HG02588 (cell line): ENCODE results near the gene FBXL14.
A peak's percentile ranks its signal among the peaks of the same experiment; 100 is the strongest.

ENCODE experiments used
- ATAC-seq: cut with Tn5 transposase; IDR thresholded peaks from one replicate; pipeline ENCODE4 v1.9.1; 2021; ENCODE audit warnings: mild to moderate bottlenecking, moderate library complexity; ENCODE audit not compliant: unreplicated experiment

Gene FBXL14, protein sequence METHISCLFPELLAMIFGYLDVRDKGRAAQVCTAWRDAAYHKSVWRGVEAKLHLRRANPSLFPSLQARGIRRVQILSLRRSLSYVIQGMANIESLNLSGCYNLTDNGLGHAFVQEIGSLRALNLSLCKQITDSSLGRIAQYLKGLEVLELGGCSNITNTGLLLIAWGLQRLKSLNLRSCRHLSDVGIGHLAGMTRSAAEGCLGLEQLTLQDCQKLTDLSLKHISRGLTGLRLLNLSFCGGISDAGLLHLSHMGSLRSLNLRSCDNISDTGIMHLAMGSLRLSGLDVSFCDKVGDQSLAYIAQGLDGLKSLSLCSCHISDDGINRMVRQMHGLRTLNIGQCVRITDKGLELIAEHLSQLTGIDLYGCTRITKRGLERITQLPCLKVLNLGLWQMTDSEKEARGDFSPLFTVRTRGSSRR

DNA sequence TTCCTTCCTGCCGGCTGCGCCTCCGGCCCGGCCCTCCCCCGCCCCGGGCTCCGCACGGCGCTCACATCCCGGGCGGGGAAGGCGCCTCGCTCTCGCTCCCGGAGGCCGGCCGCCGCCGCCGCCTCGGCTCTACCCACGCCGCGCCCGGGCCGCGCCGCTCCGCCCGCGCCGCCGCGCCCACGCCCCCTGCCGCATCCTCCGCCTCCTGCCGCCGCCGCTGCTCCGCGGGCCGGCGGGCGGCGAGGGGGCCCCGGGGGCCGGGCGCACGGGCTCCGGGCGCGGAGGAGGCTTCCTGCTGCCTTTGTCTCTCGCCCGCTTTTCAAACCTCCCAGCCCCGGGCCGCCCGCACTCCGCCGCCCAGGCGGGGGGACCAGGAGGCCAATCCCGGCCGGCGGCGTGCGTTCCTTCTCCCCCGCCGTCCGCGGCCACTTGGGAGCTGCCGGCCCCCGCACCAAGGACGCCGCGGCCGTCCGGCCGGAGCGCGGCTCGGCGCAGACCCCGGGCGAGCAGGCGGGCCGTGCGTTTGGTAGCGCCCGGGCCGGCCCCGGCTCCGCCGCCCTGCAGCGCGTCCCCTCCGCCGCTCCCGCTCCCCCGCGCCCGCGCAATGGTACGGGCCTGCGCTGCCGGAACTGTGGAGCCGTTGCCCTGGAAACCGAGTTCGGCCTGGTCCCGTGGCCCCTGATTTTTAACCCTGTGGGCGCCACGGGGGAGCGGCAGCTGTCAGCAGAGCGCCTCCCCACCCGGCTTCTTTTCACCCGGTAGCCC is at the start of gene FBXL14:
FBXL14 (minus strand) TSS at position 321 of the 765 bp plus-strand sequence. CDS start 515 bp downstream, outside the sequence.
- ATAC-seq: peak; percentile 51

DNA sequence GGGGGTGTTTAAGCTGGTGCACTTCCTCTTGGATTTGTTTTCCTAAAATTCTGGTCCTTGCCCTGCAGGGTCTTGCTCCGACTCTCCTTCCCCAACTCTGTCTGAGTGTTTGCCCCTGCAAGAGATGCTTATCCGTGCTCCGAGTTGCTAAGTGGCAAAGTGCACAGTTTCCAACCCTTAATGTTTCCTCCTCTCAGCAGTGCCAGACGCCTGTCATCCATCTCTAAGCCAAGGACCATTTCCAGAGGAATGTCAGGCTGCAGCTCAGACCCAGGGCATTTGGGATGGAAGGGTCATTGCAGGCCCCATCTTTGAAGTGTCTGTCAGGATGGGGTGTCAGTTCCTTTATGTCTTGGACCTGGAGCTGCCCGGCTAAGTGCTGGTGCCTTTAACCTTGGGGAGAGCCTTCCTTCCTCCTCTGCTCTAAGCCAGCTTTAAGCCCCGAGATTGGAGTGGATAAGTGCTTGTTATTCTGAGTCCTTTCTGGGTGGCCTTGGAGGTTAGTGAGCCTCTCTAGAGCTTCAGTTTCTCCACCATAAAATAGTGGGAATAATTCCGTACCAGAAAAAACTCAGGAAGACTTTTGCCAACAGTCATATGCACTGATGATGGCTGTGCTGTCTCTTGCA is 49.6 kb upstream of the FBXL14 start:
- ATAC-seq: no peak

DNA sequence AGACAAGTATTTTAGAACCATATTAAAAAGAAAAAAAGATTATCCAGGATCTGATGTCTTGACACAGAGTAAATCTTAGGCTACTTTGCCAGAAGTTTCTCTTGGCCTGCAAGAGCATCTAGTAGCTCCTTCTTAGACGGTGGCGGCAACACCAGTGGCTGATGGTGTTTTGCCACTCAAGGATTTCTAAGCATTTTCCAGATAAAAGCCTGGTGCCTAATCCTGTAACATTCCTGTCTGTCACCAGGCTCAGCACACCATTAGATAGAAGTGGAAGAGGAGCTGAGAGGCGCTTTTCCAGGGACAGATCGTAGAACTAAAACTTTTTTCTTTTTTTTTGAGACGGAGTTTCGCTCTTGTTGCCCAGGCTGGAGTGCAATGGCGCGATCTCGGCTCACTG is 48.7 kb upstream of the FBXL14 start:
- no peak for ATAC-seq

DNA sequence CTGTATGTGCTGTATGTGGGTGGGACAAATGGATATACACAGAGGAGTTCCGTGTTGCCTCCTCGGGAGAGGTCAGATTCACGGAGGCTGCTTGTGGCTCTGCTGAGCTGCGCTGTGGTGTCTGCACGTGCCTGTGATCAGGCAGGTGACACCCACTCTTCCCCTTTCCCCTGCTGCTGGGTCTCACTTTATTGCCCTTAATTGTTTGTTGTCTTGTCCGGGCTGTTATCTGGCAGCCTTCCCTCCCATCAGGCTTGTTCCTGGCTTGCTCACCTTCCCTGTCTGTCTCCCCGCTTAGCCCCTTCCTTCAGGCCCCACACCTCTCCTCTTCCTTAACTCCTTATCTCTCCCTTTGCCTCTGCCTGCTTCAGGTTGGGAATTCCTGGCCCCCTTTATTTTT is 48.1 kb upstream of the FBXL14 start:
- no peak for ATAC-seq

DNA sequence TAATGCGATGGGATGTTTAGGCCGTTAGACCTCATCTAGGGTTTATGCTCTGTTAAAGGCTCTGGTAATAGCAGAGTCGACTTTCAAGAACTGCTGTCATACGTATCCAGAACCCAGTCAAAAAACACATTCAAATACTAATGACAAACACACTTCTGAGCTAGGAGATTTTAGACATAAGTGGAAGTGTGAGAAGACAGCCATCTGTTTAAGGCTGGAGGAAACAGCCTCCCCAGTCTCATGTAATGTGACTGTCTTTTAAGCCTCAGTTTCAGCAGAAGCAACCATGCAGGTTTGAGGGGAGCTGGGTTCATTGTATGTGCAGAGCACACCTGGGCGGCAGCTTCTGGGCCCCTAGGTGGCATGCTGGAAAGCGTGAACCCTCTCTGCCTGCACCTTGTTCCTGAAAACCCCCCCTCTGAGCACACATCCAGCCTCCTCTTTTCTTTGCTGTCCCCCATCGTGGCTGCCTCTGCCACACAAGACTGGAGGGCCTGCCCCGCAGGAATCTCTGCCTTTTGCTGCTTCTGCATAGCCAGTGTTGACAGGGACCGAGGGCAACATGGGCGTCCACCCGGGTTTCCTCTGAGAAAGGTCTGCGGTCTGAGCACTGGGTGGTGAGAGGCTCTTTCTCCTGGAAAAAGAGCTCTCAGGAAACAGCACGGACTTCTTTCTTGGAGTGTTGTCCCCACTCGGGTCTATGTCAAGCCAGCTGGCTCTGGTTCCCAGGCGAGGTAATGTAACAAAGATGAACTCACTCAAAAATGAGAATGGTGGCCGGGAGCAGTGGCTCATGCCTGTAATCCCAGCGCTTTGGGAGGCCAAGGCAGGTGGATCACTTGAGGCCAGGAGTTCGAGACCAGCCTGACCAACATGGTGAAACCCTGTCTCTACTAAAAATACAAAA is 46.2 kb upstream of the FBXL14 start:
- no peak for ATAC-seq

DNA sequence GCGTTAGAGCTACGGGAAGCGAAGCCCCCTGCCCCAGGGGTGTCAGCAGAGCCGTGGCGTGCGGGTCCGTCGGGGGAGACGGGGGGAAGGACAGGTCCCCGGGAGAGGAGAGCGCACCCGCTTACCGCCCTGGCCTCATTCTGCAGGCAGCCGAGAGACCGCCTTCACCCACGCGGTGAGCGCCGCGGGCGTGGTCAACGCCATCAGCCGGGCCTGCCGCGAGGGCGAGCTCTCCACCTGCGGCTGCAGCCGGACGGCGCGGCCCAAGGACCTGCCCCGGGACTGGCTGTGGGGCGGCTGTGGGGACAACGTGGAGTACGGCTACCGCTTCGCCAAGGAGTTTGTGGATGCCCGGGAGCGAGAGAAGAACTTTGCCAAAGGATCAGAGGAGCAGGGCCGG is 45.2 kb upstream of the FBXL14 start:
- ATAC-seq: no peak

DNA sequence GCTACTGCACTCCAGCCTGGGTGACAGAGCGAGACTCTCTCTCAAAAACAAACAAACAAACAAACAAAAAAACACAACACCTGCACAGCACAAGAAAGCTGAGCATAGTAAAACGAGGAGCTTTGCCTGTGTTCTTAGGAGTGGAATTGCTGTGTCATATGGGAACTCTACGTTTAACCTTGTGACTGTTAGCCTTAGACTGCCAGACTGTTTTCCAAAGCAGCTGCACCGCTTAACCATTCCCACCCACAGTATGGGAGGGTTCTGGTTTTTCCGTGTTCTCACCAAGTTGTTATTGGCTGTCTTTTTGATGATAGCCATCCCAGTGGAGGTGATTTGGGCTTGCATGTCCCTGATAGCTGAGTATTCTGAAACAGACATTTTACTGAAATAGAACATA is 43.8 kb upstream of the FBXL14 start:
- no peak for ATAC-seq

DNA sequence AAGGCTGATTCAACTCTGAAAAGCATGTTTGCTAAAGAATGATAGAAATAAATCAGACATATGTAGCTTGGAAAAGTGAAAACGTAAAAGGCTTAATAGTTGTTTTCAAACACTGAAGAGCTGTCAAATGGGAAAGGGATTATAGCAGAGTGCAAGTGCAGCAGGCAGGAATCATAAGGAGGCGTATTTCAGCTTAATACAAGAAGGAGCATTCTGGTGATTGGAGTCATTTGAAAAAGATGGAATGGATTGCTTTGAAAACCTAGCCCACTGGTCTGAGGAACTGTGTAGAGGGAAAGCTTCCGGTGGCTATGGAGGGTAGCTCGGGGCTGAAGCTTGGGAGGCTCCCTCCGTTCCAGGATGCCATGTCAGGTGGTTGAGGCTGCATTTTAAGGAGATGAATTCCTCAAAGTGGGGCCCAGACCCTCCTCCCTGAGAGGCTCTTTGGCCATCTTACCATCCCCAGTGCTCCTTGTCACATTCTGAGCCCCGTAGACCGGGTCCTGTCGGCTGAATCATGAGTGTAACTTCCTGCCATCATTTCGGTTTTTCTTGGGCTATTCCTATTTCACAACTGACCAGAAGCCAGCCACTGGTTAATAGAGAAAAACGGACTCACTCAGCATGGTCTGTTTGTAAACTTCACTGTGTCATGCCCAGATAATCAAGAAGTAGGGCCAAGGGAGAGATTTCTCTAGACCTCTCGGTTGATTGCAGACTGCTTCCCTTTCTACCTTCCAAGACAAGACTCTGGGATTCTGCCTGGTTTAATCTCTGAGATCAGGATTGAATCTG is 41.1 kb upstream of the FBXL14 start:
- no peak for ATAC-seq

DNA sequence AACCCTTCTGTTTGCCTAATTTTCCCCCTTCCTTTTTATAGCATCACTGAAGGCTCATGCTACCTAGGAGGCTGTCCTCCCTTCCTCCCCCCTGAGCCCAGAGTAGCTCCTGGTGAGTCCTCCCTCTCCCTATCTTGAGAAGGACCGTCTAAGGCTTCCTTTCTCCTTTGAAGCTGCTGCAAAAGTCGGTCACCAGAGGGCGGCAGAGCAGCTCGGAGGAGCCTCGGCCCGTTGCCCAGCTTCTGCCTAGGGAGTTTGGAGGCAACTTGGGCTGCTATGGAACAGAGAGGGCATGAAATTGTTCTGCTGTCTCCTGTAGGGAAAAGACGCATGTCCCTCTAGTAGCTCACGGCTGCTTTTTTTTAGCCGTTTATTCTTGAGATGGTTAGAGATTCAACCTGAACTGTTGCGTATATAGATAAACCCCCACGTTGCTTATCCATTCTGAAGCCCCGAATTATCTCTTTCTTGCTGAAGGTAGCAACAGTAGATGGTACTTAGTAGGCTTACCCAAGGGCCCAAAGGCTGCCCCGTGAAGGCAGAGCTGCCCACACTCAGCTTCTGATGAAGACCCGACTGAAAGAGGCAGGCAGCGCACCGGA is 40.3 kb upstream of the FBXL14 start:
- no peak for ATAC-seq

DNA sequence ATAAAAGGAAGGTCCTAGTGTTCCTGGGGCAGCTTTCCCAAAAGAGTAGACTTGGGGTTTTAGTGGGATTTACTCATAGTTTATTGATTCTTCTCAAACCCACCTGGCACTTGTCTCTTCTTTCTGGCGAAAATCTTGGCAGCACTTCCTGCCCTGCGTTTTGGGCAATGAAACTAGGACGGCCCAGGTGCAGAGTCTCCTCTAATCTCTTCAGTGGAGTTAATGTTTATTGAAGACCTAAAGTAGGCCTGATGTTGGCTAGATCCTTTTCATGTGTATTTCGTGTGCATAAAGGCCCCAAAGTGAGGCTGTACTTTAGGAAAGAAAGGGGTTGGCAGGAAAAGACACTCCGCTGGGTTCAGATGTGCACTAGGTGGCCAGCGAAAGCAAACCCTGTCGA is 39.8 kb upstream of the FBXL14 start:
- no peak for ATAC-seq

DNA sequence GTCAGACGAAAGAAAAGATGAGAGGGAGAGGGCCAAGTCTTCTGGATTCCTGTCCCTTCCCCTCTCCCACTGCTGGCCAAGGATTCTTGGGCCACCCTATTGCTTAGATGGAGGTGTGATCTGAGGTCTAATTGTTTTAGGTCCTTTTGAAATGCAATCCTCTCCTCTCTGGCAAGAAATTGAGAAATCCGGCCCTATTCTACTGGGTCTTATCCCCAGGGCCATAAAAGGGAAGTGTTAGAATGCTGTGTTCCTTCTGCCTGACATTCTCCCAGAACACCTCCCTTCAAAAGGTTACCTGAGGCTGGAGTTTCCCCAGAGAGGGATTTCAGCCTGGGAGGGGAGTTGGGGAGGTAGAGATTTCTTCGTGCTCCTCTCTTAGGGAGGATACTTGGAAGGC is 39.1 kb upstream of the FBXL14 start:
- no peak for ATAC-seq

DNA sequence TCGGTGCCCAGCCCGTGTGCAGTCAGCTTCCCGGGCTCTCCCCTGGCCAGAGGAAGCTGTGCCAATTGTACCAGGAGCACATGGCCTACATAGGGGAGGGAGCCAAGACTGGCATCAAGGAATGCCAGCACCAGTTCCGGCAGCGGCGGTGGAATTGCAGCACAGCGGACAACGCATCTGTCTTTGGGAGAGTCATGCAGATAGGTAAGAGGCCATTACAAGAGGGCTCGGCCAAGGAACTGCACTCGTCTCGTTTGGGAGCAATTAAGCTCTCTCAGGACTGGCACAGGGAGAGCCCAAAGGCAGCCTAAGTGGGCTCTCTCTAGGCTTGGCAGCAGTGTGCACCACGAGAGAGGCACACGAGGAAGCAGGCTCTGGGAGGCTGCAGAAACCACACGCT is 38.3 kb upstream of the FBXL14 start:
- ATAC-seq: no peak

DNA sequence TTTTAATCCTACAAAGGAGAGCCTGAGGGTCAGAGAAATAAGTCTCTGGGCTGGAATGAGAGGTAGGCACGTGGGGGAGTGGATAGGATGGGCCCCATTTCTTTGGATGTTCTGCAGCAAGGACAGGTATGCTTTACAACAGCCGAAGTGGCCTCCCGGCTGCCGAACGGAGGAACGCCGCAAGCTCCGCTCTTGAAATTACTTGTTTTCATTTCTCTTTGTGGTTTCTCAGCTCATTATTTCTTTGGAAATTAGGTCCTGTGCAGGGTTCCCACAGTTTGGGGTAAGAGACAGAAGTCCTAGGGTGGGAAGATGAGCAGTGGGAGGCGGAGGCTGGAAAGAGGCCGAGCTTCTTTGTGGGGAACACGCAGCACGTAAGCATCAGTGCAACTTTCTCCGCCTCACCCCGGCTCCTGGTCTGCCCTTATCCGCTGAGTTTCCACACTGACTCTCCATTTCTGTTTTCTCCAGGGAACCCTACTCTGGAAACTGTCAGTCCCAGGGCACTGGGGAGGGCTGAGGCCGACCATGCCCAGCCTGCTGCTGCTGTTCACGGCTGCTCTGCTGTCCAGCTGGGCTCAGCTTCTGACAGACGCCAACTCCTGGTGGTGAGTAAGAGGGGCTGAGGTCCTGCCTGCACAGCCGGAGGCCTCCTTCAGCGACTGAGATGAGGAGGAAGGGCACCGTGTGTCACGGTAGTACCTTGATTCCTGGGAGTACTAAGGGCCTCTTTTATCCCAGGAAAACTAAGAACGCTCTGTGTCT is 36.6 kb upstream of the FBXL14 start:
- ATAC-seq: no peak

DNA sequence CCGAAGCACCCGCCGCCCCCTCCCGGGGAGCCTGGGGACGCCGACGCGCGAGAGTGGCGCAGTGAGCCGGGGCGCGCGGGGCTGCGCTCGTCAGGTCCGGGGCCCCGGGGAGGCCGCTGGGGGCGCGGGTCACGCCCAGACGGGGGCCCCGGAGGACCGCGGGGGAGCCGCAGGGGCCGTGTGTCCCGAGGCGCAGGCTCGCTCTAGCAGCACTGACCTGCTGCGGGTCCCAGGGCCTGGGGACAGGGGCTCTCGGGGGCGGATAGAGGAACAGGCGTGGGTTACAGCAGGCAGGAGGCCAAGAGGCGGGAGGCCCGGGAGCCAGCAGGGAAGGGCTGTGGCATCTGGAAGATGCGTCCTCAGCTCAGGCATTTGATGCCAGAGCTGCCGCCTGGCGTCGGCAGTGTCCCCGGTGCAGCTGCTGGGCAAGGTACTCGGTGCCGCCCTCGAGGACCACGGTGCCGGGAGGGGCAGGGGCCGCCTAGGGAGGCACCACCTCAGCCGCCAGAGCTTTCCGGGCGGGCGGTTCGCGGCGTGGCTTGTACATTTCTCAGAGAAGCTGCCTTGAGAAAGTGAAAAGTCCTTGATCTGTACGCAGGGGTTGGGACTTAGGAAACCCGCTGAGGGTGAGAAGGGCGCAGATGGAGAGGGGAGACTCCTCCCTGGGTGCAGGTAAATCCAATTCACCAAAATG is 35.9 kb upstream of the FBXL14 start:
- ATAC-seq: no peak

DNA sequence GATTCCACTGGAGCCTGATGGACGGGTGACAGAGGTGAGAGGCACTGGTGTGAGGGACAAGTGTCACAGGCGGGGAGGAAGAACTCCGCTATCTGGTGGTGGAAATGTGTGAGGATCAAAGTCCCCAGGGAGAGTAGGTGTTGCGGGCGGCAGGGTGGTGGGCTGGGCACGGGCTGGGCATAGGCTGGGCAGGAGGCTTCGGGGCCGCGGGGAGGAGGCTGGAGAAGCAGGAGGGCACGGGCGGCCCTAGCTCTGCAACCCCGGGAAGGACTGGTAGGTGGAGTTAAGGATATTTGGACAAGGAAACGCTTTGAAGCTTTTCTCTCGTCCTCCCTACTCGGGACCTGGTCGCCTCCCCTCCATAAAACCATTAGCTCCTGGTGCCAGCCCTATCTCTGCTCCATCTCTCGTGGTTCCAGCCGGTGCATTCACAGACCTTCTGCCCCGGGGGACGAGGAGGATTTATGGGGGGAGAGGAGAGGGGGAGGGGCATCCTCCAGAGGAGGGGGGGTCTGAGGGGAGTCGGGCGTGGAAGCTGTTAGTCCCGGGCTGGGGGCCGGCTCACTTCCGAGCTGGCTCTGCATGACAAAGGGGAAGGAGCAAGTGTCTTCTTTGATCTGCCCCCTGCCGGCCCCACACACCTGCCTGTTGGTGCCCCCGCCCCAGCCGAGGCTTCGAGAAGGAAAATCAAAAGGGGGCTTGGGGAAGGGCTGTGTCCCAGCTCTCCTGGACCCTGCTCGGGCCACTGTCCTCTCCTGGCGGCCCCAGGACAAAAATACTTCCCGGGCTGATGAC is 35.2 kb upstream of the FBXL14 start:
- ATAC-seq: no peak

DNA sequence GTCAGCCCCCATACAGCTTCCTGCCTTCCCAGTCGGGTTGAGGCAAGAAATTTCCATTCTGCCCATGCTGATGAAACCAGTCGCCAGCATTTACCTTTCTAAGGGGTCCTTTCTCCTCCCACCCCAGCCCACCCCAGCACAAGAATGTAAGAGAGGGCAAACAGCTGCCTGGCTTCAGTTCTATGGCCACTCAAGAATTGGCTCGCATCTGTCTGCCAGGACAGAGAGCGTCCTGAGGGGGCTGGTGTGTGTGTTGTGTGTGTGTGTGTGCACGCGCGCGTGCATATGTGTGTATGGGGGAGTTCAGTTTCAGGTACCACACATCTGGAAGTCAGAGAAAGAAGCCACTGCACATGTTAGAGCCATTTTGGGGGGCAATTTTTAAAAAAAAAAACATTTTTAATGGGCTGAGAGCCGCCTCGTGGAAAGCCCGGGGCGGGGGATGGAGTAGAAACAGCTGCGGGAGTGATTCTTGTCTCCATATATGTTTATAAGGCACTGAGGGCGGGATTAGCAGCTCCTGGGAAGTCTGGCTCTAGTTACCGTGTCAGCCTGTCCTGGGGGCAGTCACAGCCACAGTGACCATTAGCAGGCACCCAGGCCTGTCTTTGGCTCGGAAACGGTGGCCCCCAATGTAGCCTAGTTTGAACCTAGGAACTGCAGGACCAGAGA is 34.4 kb upstream of the FBXL14 start, which contains the start of gene WNT5B:
WNT5B (plus strand) TSS at position 566 of the 672 bp plus-strand sequence. CDS start 2,124 bp downstream, outside the sequence.
- no peak for ATAC-seq

DNA sequence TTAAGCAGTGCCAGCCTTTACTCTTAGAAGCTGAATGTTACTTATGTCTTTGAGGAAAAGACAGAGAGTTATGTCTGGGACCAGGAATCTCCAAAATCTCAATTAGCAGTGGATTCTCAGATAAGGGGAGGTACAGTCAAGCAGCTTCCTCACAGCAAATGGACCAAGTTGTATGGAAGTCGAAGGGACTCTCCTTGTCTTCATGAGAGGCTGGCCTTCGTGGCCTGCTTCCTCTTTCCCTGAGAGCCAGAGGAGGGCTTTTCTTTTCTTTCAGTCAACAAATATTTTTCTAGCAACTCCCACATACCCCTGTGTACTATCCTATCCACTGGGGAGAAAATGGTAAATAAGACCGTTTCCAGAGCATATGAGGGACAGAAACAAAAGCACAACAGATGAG is 28.0 kb upstream of the FBXL14 start:
- no peak for ATAC-seq
